Breast epithelium (tissue), 3 donors: ENCODE data around the gene SLC35B4.

Experiments
- POLR2A ChIP-seq: fragments of 450-650 bp; IDR thresholded peaks from one replicate; pipeline ENCODE4 v1.6.1; 2016; ENCODE audit warnings: antibody characterized with exemption, mild to moderate bottlenecking, moderate library complexity
- POLR2AphosphoS5 ChIP-seq, 3 donors: sonication (generic); formaldehyde crosslinking; IDR thresholded peaks; one replicate each; pipeline ENCODE4 v1.6.1; 2017; ENCODE audit warnings: antibody characterized with exemption in 3 of 3
- TF ChIP-seq, protein P1 (sequence below), 3 donors: fragments of 450-650 bp; IDR thresholded peaks; one replicate each; pipeline ENCODE4 v1.5.1; 2016 to 2017; ENCODE audit warnings: antibody characterized with exemption in 3 of 3, mild to moderate bottlenecking in 3 of 3, moderate library complexity in 3 of 3

DNA sequence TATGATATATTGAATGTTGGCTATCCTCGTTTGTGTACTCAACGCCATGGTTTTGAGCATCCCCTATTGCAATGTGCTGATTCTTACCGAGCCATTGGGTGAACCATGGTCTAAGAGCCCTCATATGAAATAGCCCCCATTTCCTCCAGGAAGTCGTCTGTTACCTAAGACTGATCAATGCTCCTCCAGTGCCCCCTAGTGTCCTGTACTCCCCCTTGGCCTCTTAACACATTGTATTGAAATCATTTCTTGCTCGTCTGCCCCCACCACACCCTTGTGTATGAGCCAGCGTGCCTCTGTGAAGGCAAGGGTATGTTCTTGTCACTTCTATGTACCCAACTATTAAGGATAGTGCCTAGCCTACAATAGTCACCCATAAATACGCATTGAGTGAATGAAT, 11.2 kb upstream of the SLC35B4 start:
- TF ChIP-seq POLR2AphosphoS5 (IDR thresholded peaks at IDR 0.05): no peak
- TF ChIP-seq, protein P1, sequence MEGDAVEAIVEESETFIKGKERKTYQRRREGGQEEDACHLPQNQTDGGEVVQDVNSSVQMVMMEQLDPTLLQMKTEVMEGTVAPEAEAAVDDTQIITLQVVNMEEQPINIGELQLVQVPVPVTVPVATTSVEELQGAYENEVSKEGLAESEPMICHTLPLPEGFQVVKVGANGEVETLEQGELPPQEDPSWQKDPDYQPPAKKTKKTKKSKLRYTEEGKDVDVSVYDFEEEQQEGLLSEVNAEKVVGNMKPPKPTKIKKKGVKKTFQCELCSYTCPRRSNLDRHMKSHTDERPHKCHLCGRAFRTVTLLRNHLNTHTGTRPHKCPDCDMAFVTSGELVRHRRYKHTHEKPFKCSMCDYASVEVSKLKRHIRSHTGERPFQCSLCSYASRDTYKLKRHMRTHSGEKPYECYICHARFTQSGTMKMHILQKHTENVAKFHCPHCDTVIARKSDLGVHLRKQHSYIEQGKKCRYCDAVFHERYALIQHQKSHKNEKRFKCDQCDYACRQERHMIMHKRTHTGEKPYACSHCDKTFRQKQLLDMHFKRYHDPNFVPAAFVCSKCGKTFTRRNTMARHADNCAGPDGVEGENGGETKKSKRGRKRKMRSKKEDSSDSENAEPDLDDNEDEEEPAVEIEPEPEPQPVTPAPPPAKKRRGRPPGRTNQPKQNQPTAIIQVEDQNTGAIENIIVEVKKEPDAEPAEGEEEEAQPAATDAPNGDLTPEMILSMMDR (IDR thresholded peaks at IDR 0.05): no peak
- TF ChIP-seq POLR2A: no peak
